Esophagus (tissue), 2 donors: Measurements from ENCODE around the gene LY9. TPM values are rescaled to one million over a fixed set of nuclear protein-coding genes. Genes with fewer than 3 reads are reported as not detected.

Experiments used
- H3K27ac ChIP-seq, 2 donors: one replicate each; pipeline ENCODE4 v1.5.1; 2013; ENCODE audit warnings: low read depth in 2 of 2, mild to moderate bottlenecking in 2 of 2, inconsistent platforms in 1 of 2, low read length in 1 of 2, moderate library complexity in 1 of 2
- H3K27me3 ChIP-seq, 2 donors: one replicate each; pipeline ENCODE4 v1.6.1; 2013; ENCODE audit warnings: low read length in 2 of 2, control low read depth in 1 of 2, mild to moderate bottlenecking in 1 of 2; ENCODE audit not compliant: insufficient read depth in 2 of 2, control insufficient read depth in 1 of 2
- H3K36me3 ChIP-seq, 2 donors: one replicate each; pipeline ENCODE4 v1.6.1; 2013; ENCODE audit warnings: low read length in 1 of 2; ENCODE audit not compliant: control insufficient read depth in 2 of 2, insufficient read depth in 2 of 2
- H3K4me1 ChIP-seq, 2 donors: one replicate each; pipeline ENCODE4 v1.6.1; 2013; ENCODE audit warnings: low read length in 1 of 2; ENCODE audit not compliant: control insufficient read depth in 2 of 2, insufficient read depth in 2 of 2
- H3K4me3 ChIP-seq, 2 donors: one replicate each; pipeline ENCODE4 v1.5.1; 2013; ENCODE audit warnings: low read length in 2 of 2, mild to moderate bottlenecking in 2 of 2, low read depth in 1 of 2, moderate library complexity in 1 of 2
- H3K9me3 ChIP-seq, 2 donors: one replicate each; pipeline ENCODE4 v1.6.1; 2013; ENCODE audit warnings: mild to moderate bottlenecking in 2 of 2, low read depth in 1 of 2, low read length in 1 of 2, moderate library complexity in 1 of 2; ENCODE audit not compliant: control insufficient read depth in 2 of 2, insufficient read depth in 1 of 2
- WGBS, 2 donors: extraction: QIAGEN DNeasy Blood & Tissue Kit; methylation state at CpG; one replicate each; pipeline ENCODE4 v1.1.7; 2013; 5-methylcytosine and 5-hydroxymethylcytosine counted together
- polyA plus RNA-seq, 2 donors: library from polyadenylated mRNA; stranded (reverse); fragments of 200-250 nt; gene quantifications; one replicate each; pipeline ENCODE4 v1.2.3, GENCODE V29; 2013
- donor health status: healthy with polysubstance abuse.
- donor health status: Bipolar disorder and iron deficiency.

LY9 gene
- polyA plus RNA-seq, 2 donors, result 0.54 to 0.73 TPM

GRCh38 chr1:160858507-160858906 is 62.5 kb downstream of the LY9 start:
- Histone ChIP-seq H3K4me3 (no peak overlapping the region), H3K27ac (no peak overlapping the region), H3K27me3 (no peaks in the 10 kb centered on the region), H3K4me1 (peaks cover 0 to 6% of the 10 kb centered on the region in 2 donors), H3K36me3 (no peaks in the 10 kb centered on the region), H3K9me3 (no peaks in the 10 kb centered on the region)
- WGBS, 2 donors, result 54 to 55% methylated on average over 3 of the region's 3 CpGs

- Histone ChIP-seq H3K27me3 (no peaks in the 10 kb centered on the region), H3K4me3 (no peak overlapping the region), H3K4me1 (peaks cover 0 to 6% of the 10 kb centered on the region in 2 donors), H3K27ac (no peak overlapping the region), H3K36me3 (no peaks in the 10 kb centered on the region), H3K9me3 (no peaks in the 10 kb centered on the region)
- WGBS, 2 donors, result 86 to 89% methylated on average over 5 of the region's 5 CpGs
Measured at GRCh38 chr1:160859166-160859565, 63.2 kb downstream of the LY9 start.

- 73 to 78% methylated on average over 5 of the region's 5 CpGs for WGBS, 2 donors
- Histone ChIP-seq H3K36me3 (no peaks in the 10 kb centered on the region), H3K27ac (no peak overlapping the region), H3K4me1 (peaks cover 0 to 6% of the 10 kb centered on the region in 2 donors), H3K4me3 (no peak overlapping the region), H3K9me3 (no peaks in the 10 kb centered on the region), H3K27me3 (no peaks in the 10 kb centered on the region)
Measured at GRCh38 chr1:160860840-160861505, 65.0 kb downstream of the LY9 start.

GRCh38 chr1:160862203-160863060 is 66.5 kb downstream of the LY9 start, which contains the start of gene CD244:
TSS of gene CD244 (minus strand) at chr1:160862887. CDS start at chr1:160862677, 210 bp downstream.
- Histone ChIP-seq H3K36me3 (no peaks in the 10 kb centered on the region), H3K27me3 (no peaks in the 10 kb centered on the region), H3K9me3 (no peaks in the 10 kb centered on the region), H3K4me1 (peaks cover 0 to 6% of the 10 kb centered on the region in 2 donors), H3K27ac (peak within 1 kb of the TSS in 1 of 2 donors; percentile 28), H3K4me3 (no peak within 1 kb of the TSS)
- WGBS, 2 donors, result 52 to 55% methylated on average over 12 of the region's 12 CpGs

GRCh38 chr1:160863061-160863773 is 67.2 kb downstream of the LY9 start:
- Histone ChIP-seq H3K4me3 (no peak overlapping the region), H3K9me3 (no peaks in the 10 kb centered on the region), H3K27ac (peak overlapping the region in 1 of 2 donors; percentile 28), H3K27me3 (no peaks in the 10 kb centered on the region), H3K4me1 (peaks cover 0 to 6% of the 10 kb centered on the region in 2 donors), H3K36me3 (no peaks in the 10 kb centered on the region)
- 86 to 88% methylated on average over 11 of the region's 11 CpGs for WGBS, 2 donors

- Histone ChIP-seq H3K27me3 (no peaks in the 10 kb centered on the region), H3K36me3 (no peaks in the 10 kb centered on the region), H3K27ac (no peak overlapping the region), H3K4me1 (peaks cover 0 to 6% of the 10 kb centered on the region in 2 donors), H3K4me3 (no peak overlapping the region), H3K9me3 (no peaks in the 10 kb centered on the region)
- WGBS, 2 donors, result 89 to 90% methylated on average over 4 of the region's 4 CpGs
Measured at GRCh38 chr1:160863774-160864131, 67.8 kb downstream of the LY9 start.

- H3K4me1 ChIP-seq, result peaks cover 0 to 6% of the 10 kb centered on the region in 2 donors
- no peaks in the 10 kb centered on the region for H3K36me3 ChIP-seq
- H3K27me3 ChIP-seq, result no peaks in the 10 kb centered on the region
- no peaks in the 10 kb centered on the region for H3K9me3 ChIP-seq
- H3K4me3 ChIP-seq, result no peak overlapping the region
- WGBS, 2 donors, result 61 to 69% methylated on average over 2 of the region's 2 CpGs
- no peak overlapping the region for H3K27ac ChIP-seq
Measured at GRCh38 chr1:160864173-160864572, 68.2 kb downstream of the LY9 start.

- H3K27ac ChIP-seq, result no peak overlapping the region
- H3K27me3 ChIP-seq, result no peaks in the 10 kb centered on the region
- no peaks in the 10 kb centered on the region for H3K36me3 ChIP-seq
- 79 to 90% methylated on average over 5 of the region's 5 CpGs for WGBS, 2 donors
- no peak overlapping the region for H3K4me3 ChIP-seq
- no peaks in the 10 kb centered on the region for H3K9me3 ChIP-seq
- peaks cover 0 to 6% of the 10 kb centered on the region in 2 donors for H3K4me1 ChIP-seq
Measured at GRCh38 chr1:160865337-160865736, 69.4 kb downstream of the LY9 start.

- Histone ChIP-seq H3K4me1 (peaks cover 0 to 6% of the 10 kb centered on the region in 2 donors), H3K4me3 (no peak overlapping the region), H3K27me3 (no peaks in the 10 kb centered on the region), H3K36me3 (no peaks in the 10 kb centered on the region), H3K9me3 (no peaks in the 10 kb centered on the region), H3K27ac (no peak overlapping the region)
Measured at GRCh38 chr1:160866001-160866694, 70.2 kb downstream of the LY9 start.
